ENCODE results near the gene FARP1. TPM values are rescaled to one million over a fixed set of nuclear protein-coding genes. Genes with fewer than 3 reads are reported as not detected.

The FARP1 gene
- total RNA-seq, 4 donors from 2014 or later = 1.5 to 10.3 (median 6.4) TPM

GRCh38 chr13:98500963-98501421, 358.1 kb downstream of the FARP1 start:
- no peak for DNase-seq
- TF ChIP-seq, protein P1, sequence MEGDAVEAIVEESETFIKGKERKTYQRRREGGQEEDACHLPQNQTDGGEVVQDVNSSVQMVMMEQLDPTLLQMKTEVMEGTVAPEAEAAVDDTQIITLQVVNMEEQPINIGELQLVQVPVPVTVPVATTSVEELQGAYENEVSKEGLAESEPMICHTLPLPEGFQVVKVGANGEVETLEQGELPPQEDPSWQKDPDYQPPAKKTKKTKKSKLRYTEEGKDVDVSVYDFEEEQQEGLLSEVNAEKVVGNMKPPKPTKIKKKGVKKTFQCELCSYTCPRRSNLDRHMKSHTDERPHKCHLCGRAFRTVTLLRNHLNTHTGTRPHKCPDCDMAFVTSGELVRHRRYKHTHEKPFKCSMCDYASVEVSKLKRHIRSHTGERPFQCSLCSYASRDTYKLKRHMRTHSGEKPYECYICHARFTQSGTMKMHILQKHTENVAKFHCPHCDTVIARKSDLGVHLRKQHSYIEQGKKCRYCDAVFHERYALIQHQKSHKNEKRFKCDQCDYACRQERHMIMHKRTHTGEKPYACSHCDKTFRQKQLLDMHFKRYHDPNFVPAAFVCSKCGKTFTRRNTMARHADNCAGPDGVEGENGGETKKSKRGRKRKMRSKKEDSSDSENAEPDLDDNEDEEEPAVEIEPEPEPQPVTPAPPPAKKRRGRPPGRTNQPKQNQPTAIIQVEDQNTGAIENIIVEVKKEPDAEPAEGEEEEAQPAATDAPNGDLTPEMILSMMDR (IDR thresholded peaks at IDR 0.05) = no peak
- no peak for TF ChIP-seq POLR2A (IDR thresholded peaks at IDR 0.05)
- Histone ChIP-seq H3K4me3 (no peak overlapping the region), H3K4me1 (peaks cover 26 to 95% (median 43%) of the 10 kb centered on the region in 3 donors), H3K36me3 (peaks cover 0 to 47% (median 3%) of the 10 kb centered on the region in 3 donors), H3K27ac (no peak overlapping the region), H3K9me3 (no peaks in the 10 kb centered on the region), H3K27me3 (no peaks in the 10 kb centered on the region)
- intact Hi-C loops (cut with DNase I) = no loop called here
- WGBS, 2 donors = 91 to 95% methylated on average over 6 to 10 of the region's 10 CpGs

DNA sequence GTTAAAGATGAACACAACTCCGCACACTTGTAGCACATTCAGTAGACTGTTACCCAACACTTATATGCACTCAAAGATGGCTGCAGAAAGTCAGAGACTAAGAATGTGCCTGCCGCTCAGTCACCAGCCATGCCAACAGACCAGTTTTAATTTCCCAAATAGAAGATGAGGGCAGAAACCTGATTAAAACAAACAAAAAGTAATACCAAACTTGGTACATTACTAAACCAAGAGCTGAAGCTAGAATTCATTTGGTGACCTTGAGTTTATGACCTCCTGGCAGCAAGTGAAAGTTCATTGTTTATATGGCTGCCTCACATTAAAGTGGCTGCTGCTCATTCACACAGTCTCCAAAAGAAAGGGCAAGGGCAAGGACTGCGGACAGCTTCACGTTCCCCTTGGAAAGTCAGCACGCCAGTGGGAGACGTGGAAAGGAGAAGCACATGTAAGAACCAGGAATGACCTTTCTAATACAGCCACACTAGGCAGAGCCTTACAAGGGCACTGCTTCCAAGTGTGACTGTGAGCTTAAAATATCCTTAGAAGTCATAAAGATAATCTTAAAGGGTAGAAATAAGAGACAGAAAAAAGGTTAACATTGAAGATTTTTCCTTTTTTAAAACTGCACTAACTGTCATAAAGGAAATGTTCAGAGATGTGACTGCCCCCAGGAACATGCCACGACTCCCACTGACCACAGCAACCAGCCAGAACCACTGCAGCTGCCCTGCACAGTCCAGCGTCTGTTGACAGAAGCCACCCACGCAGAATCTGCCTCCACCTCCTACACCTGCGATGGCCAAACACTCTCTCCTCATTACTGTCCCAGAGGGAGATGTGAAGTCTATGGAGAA, 360.5 kb downstream of the FARP1 start:
- H3K4me3 ChIP-seq = peak overlapping the region in 1 of 4 donors; percentile 26
- DNase-seq = no peak
- H3K27me3 ChIP-seq = no peaks in the 10 kb centered on the region
- peaks cover 26 to 95% (median 49%) of the 10 kb centered on the region in 3 donors for H3K4me1 ChIP-seq
- whole genome bisulfite sequencing, 2 donors = 56 to 71% methylated on average over 10 of the region's 10 CpGs
- H3K36me3 ChIP-seq = peaks cover 0 to 42% (median 3%) of the 10 kb centered on the region in 3 donors
- H3K27ac ChIP-seq = peak overlapping the region; percentile 3 to 71 (median 65)
- TF ChIP-seq POLR2A (IDR thresholded peaks at IDR 0.05) = no peak
- TF ChIP-seq, protein P1 (IDR thresholded peaks at IDR 0.05) = no peak
- intact Hi-C loops (cut with DNase I) = no loop called here
- no peaks in the 10 kb centered on the region for H3K9me3 ChIP-seq

GRCh38 chr13:98504029-98504351, 361.1 kb downstream of the FARP1 start:
- intact Hi-C loops (cut with DNase I) = no loop called here
- peaks cover 31 to 95% (median 55%) of the 10 kb centered on the region in 3 donors for H3K4me1 ChIP-seq
- no peak for TF ChIP-seq POLR2A (IDR thresholded peaks at IDR 0.05)
- TF ChIP-seq, protein P1 (IDR thresholded peaks at IDR 0.05) = no peak

DNA sequence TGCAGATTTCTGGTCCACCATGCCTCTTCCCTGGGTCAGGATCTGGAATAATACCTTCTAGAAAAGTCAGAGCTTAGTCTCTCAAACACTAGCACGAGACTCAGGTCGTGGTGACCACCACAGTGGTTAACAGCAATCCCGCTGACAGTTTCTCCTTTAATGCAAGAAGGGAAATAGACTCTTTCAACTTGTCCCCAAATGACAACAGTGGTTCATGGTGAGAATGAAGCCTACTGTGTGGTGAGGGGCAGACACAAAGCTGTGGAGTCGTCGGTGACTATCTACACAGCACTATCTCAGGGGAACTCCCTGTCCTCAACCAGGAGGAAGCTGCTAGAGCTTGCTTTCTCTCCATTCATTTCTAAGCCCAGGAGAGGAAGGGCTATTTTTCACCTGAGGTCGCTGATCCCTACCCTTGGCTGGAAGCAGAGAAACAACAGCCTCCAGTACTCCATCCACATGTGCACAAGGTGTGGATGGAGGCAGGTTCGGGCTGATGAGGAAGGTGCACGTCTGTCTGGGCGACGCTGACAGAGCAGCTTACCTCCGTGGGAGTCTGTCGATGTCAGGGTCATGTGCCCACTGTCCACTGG, 361.6 kb downstream of the FARP1 start:
- TF ChIP-seq, protein P1 (IDR thresholded peaks at IDR 0.05) = no peak
- no peak for TF ChIP-seq POLR2A (IDR thresholded peaks at IDR 0.05)
- WGBS, 2 donors = 75 to 77% methylated on average over 8 to 12 of the region's 12 CpGs
- H3K9me3 ChIP-seq = no peaks in the 10 kb centered on the region
- peak overlapping the region in 2 of 4 donors; percentile 61 to 69 for H3K27ac ChIP-seq
- H3K4me1 ChIP-seq = peaks cover 33 to 97% (median 59%) of the 10 kb centered on the region in 3 donors
- intact Hi-C loops (cut with DNase I) = no loop called here
- no peak for DNase-seq
- H3K27me3 ChIP-seq = no peaks in the 10 kb centered on the region
- H3K4me3 ChIP-seq = no peak overlapping the region
- peaks cover 0 to 32% (median 0%) of the 10 kb centered on the region in 3 donors for H3K36me3 ChIP-seq

More at GRCh38 chr13:98504029-98504351, 361.1 kb downstream of the FARP1 start:
- Histone ChIP-seq H3K9me3 (no peaks in the 10 kb centered on the region), H3K4me3 (peak overlapping the region in 1 of 4 donors; percentile 26), H3K27ac (peak overlapping the region; percentile 3 to 71 (median 65)), H3K36me3 (peaks cover 0 to 37% (median 0%) of the 10 kb centered on the region in 3 donors), H3K27me3 (no peaks in the 10 kb centered on the region)
- no peak for DNase-seq
- WGBS, 2 donors = 55 to 56% methylated on average over 1 of the region's 1 CpG

Small RNAs within 50 kb of the gene (small RNA-seq; reads per million reads assigned to genes)
- gene MIR3170 = 0 reads per million in 4 donors

Other genes with a start within 250 kb of the FARP1 start
- gene IPO5, start 189.4 kb upstream of the FARP1 start, total RNA-seq = 100 to 1,000 TPM in 1 of 4 donors, 10 to 100 TPM in 3; 34.0 to 134 (median 78.6) TPM
- gene RNF113B, start 34.2 kb downstream of the FARP1 start, total RNA-seq = not detected